H9 (cell line): ENCODE data around the gene MFSD12. TPM values are rescaled to one million over a fixed set of nuclear protein-coding genes. Genes with fewer than 3 reads are reported as not detected.

Experiments used
- DNase-seq: peaks from one replicate; pipeline ENCODE4 v3.0.0-alpha.2; 2017
- H2AFZ ChIP-seq: one replicate; pipeline ENCODE4 v1.6.1; 2013; ENCODE audit warnings: mild to moderate bottlenecking, low read length, control low read depth, moderate library complexity
- H2AK5ac ChIP-seq: 2 replicates; pipeline ENCODE4 v1.6.1; 2013; ENCODE audit warnings: low read length, control low read depth, mixed read lengths; ENCODE audit not compliant: insufficient read length
- H2BK120ac ChIP-seq: one replicate; pipeline ENCODE4 v1.6.1; 2013; ENCODE audit warnings: low read depth, mild to moderate bottlenecking, low read length, control low read depth, inconsistent platforms; ENCODE audit not compliant: poor library complexity, severe bottlenecking
- H2BK12ac ChIP-seq: 2 replicates; pipeline ENCODE4 v1.6.1; 2013; ENCODE audit warnings: low read length, control low read depth, mixed read lengths, low read depth; ENCODE audit not compliant: insufficient read length
- H2BK15ac ChIP-seq: 2 replicates; pipeline ENCODE4 v1.6.1; 2013; ENCODE audit warnings: low read depth, low read length, control low read depth
- H2BK20ac ChIP-seq: one replicate; pipeline ENCODE4 v1.6.1; 2013; ENCODE audit warnings: low read depth, mild to moderate bottlenecking, low read length, control low read depth, inconsistent platforms; ENCODE audit not compliant: poor library complexity, severe bottlenecking
- H2BK5ac ChIP-seq: 2 replicates; pipeline ENCODE4 v1.6.1; 2013; ENCODE audit warnings: low read length, control low read depth, mixed read lengths; ENCODE audit not compliant: insufficient read length
- H3K14ac ChIP-seq: 2 replicates; pipeline ENCODE4 v1.6.1; 2013; ENCODE audit warnings: low read length, control low read depth; ENCODE audit not compliant: insufficient read depth
- H3K18ac ChIP-seq: 2 replicates; pipeline ENCODE4 v1.6.1; 2013; ENCODE audit warnings: low read depth, mild to moderate bottlenecking, mixed read lengths, low read length, control low read depth; ENCODE audit not compliant: insufficient read length
- H3K23ac ChIP-seq: 2 replicates; pipeline ENCODE4 v1.6.1; 2013; ENCODE audit warnings: low read length, control low read depth, mixed read lengths, low read depth; ENCODE audit not compliant: insufficient read length
- H3K23me2 ChIP-seq: 2 replicates; pipeline ENCODE4 v1.6.1; 2013; ENCODE audit warnings: low read depth, mild to moderate bottlenecking, mixed read lengths, low read length, control low read depth; ENCODE audit not compliant: insufficient read length, poor library complexity, severe bottlenecking
- H3K27ac ChIP-seq: 2 replicates; pipeline ENCODE4 v1.5.1; 2013; ENCODE audit warnings: low read length, control low read depth, mixed read lengths, low read depth; ENCODE audit not compliant: insufficient read length
- H3K27me3 ChIP-seq: 2 replicates; pipeline ENCODE4 v1.6.1; 2013; ENCODE audit warnings: low read length, control low read depth, inconsistent platforms; ENCODE audit not compliant: insufficient read depth
- H3K4ac ChIP-seq: 2 replicates; pipeline ENCODE4 v1.6.1; 2013; ENCODE audit warnings: low read depth, mild to moderate bottlenecking, control low read depth, inconsistent platforms, low read length, moderate library complexity
- H3K4me1 ChIP-seq: 2 replicates; pipeline ENCODE4 v1.6.1; 2013; ENCODE audit warnings: low read length, control low read depth, inconsistent platforms; ENCODE audit not compliant: insufficient read depth
- H3K4me2 ChIP-seq: 2 replicates; pipeline ENCODE4 v1.6.1; 2013; ENCODE audit warnings: low read length, control low read depth, mixed read lengths; ENCODE audit not compliant: insufficient read length, insufficient read depth
- H3K56ac ChIP-seq: 2 replicates; pipeline ENCODE4 v1.6.1; 2013; ENCODE audit warnings: low read depth, mild to moderate bottlenecking, mixed read lengths, low read length, control low read depth; ENCODE audit not compliant: insufficient read length
- H3K79me1 ChIP-seq: 2 replicates; pipeline ENCODE4 v1.6.1; 2013; ENCODE audit warnings: low read depth, mild to moderate bottlenecking, moderate library complexity, low read length, control low read depth, inconsistent platforms; ENCODE audit not compliant: insufficient read depth, poor library complexity, severe bottlenecking
- H3K79me2 ChIP-seq: 2 replicates; pipeline ENCODE4 v1.6.1; 2013; ENCODE audit warnings: low read length, control low read depth, inconsistent platforms; ENCODE audit not compliant: insufficient read depth
- H3K9ac ChIP-seq: 2 replicates; pipeline ENCODE4 v1.6.1; 2013; ENCODE audit warnings: low read length, control low read depth, mixed read lengths; ENCODE audit not compliant: insufficient read length; ENCODE audit errors: extremely low read depth
- H3K9me3 ChIP-seq: one replicate; pipeline ENCODE4 v1.6.1; 2013; ENCODE audit warnings: low read depth, low read length, inconsistent platforms; ENCODE audit not compliant: control insufficient read depth
- H3T11ph ChIP-seq: one replicate; pipeline ENCODE4 v1.6.1; 2013; ENCODE audit warnings: mild to moderate bottlenecking, low read length, control low read depth, inconsistent platforms
- H4K20me1 ChIP-seq: one replicate; pipeline ENCODE4 v1.6.1; 2013; ENCODE audit not compliant: control insufficient read depth, insufficient read length, insufficient read depth
- H4K5ac ChIP-seq: 2 replicates; pipeline ENCODE4 v1.6.1; 2013; ENCODE audit warnings: low read depth, mild to moderate bottlenecking, mixed read lengths, low read length, control low read depth; ENCODE audit not compliant: insufficient read length
- H4K8ac ChIP-seq: replicated peaks from 2 replicates; pipeline ENCODE4 v1.6.1; 2013; ENCODE audit warnings: low read length, control low read depth, mixed read lengths, low read depth; ENCODE audit not compliant: insufficient read length
- H4K91ac ChIP-seq: 2 replicates; pipeline ENCODE4 v1.6.1; 2013; ENCODE audit warnings: low read depth, mild to moderate bottlenecking, moderate library complexity, mixed read lengths, low read length, control low read depth; ENCODE audit not compliant: insufficient read length
- H3K27ac Mint-ChIP-seq, 3 experiments: 2 replicates in 2 of 3; 3 replicates in 1 of 3; pipeline ENCODE4 v1.8.0; 2020 to 2021; ENCODE audit warnings: mixed read lengths in 3 of 3, mild to moderate bottlenecking in 1 of 3, moderate library complexity in 1 of 3
- H3K27me3 Mint-ChIP-seq: 2 replicates; pipeline ENCODE4 v1.8.0; 2021; ENCODE audit warnings: low read depth, mild to moderate bottlenecking, moderate library complexity, mixed read lengths
- H3K36me3 Mint-ChIP-seq, 3 experiments: 2 replicates in 2 of 3; 3 replicates in 1 of 3; pipeline ENCODE4 v1.8.0; 2020 to 2021; ENCODE audit warnings: low read depth in 3 of 3, mixed read lengths in 3 of 3; ENCODE audit not compliant: insufficient read depth in 1 of 3
- H3K4me1 Mint-ChIP-seq, 2 experiments: 2 replicates each; pipeline ENCODE4 v1.8.0; 2020; ENCODE audit warnings: mixed read lengths in 2 of 2
- H3K4me3 Mint-ChIP-seq, 2 experiments: 2 replicates in 1 of 2; 3 replicates in 1 of 2; pipeline ENCODE4 v1.8.0; 2020 to 2021; ENCODE audit warnings: mild to moderate bottlenecking in 2 of 2, mixed read lengths in 2 of 2, moderate library complexity in 1 of 2
- H3K9me3 Mint-ChIP-seq, 2 experiments: 2 replicates in 1 of 2; 3 replicates in 1 of 2; pipeline ENCODE4 v1.8.0; 2020; ENCODE audit warnings: mild to moderate bottlenecking in 2 of 2, mixed read lengths in 2 of 2, moderate library complexity in 1 of 2
- WGBS: extraction: QIAGEN DNeasy Blood & Tissue Kit; methylation state at CpG from one replicate; pipeline ENCODE4 v1.1.7; 2013; ENCODE audit warnings: missing lambda C conversion rate, low lambda C conversion rate, mixed read lengths; ENCODE audit not compliant: insufficient read length; ENCODE audit errors: extremely low coverage; 5-methylcytosine and 5-hydroxymethylcytosine counted together
- total RNA-seq: library from RNA; stranded (reverse); gene quantifications from 2 replicates; pipeline ENCODE4 v1.2.1, GENCODE V29; 2021
- TF ChIP-seq, protein P1 (sequence below): fragments of 200-600 bp; sonication (generic); conservative IDR thresholded peaks from 3 replicates; pipeline ENCODE4 v1.8.0; 2021; ENCODE audit warnings: antibody characterized with exemption, mild to moderate bottlenecking

Gene MFSD12
- total RNA-seq, 1 experiment from 2014 or later: 58.8 TPM

DNA sequence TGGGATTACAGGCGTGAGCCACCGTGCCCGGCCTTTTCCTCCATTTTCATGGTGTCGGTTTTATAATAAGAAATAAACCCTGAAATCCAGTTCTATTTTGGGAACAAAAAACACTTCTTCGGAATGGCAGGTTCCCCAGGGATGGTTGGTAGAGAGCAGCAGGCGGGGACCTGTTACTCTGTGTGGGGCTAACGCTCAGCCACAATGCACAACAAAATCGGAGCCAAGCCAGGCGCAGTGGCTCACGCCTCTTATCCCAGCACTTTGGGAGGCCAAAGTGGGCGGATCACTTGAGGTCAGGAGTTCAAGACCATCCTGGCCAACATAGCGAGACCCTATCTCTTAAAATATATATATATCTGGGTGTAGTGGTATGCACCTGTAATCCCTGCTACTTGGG lies 43.6 kb upstream of the MFSD12 start:
- Histone ChIP-seq H2AK5ac (no peak overlapping the region), H2BK20ac (no peak overlapping the region), H3T11ph (no peak overlapping the region), H3K4me1 (no peaks in the 10 kb centered on the region), H4K5ac (no peak overlapping the region), H3K79me1 (no peaks in the 10 kb centered on the region), H3K4me2 (no peak overlapping the region), H2BK15ac (no peak overlapping the region), H3K9ac (no peak overlapping the region), H4K91ac (no peak overlapping the region), H3K27ac (no peak overlapping the region), H3K27me3 (peaks cover 5% of the 10 kb centered on the region; the same call in 1 of the 2 replicates), H3K9me3 (no peaks in the 10 kb centered on the region), H3K23ac (no peak overlapping the region), H2BK5ac (no peak overlapping the region), H4K8ac (no peak overlapping the region), H3K4ac (no peak overlapping the region), H3K14ac (no peak overlapping the region), H3K79me2 (no peaks in the 10 kb centered on the region), H3K23me2 (no peaks in the 10 kb centered on the region), H3K18ac (no peak overlapping the region), H4K20me1 (no peaks in the 10 kb centered on the region), H2BK120ac (no peak overlapping the region), H2BK12ac (no peak overlapping the region), H3K56ac (no peak overlapping the region), H2AFZ (no peak overlapping the region)
- Mint-ChIP-seq H3K36me3 (no peaks in the 10 kb centered on the region), H3K9me3 (peaks cover 0 to 4% of the 10 kb centered on the region in 2 experiments; a peak in 1 of 5 replicates), H3K4me3 (no peak overlapping the region), H3K4me1 (no peaks in the 10 kb centered on the region), H3K27ac (no peak overlapping the region), H3K27me3 (peaks cover 4% of the 10 kb centered on the region)
- DNase-seq: no peak
- WGBS: no CpG with 5 or more reads among the region's 12 CpGs
- TF ChIP-seq, protein P1, sequence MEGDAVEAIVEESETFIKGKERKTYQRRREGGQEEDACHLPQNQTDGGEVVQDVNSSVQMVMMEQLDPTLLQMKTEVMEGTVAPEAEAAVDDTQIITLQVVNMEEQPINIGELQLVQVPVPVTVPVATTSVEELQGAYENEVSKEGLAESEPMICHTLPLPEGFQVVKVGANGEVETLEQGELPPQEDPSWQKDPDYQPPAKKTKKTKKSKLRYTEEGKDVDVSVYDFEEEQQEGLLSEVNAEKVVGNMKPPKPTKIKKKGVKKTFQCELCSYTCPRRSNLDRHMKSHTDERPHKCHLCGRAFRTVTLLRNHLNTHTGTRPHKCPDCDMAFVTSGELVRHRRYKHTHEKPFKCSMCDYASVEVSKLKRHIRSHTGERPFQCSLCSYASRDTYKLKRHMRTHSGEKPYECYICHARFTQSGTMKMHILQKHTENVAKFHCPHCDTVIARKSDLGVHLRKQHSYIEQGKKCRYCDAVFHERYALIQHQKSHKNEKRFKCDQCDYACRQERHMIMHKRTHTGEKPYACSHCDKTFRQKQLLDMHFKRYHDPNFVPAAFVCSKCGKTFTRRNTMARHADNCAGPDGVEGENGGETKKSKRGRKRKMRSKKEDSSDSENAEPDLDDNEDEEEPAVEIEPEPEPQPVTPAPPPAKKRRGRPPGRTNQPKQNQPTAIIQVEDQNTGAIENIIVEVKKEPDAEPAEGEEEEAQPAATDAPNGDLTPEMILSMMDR: no peak
